Right lobe of liver (tissue), 6 donors: ENCODE data around the gene P4HA2. TPM values are rescaled to one million over a fixed set of nuclear protein-coding genes. Genes with fewer than 3 reads are reported as not detected.

ENCODE experiments used
- ATAC-seq, 4 donors: fragments of 200-7000 bp; cut with Tn5 transposase; one replicate each; pipeline ENCODE4 v1.9.1; 2020; ENCODE audit warnings: mild to moderate bottlenecking in 4 of 4, moderate library complexity in 4 of 4
- DNase-seq, 3 donors: peaks; one replicate each; pipeline ENCODE4 v3.0.0-alpha.2; 2020
- H3K27ac ChIP-seq, 3 donors: fragments of 200-600 bp; one replicate each; pipeline ENCODE4 v1.8.0; 2022
- H3K27me3 ChIP-seq, 2 donors: fragments of 200-600 bp; one replicate each; pipeline ENCODE4 v1.8.0; 2022
- H3K36me3 ChIP-seq, 4 donors: fragments of 200-600 bp; sonication (generic) in 1 of 4; one replicate each; pipeline versions ENCODE4 v1.5.1 to v1.8.0; 2017 to 2022; ENCODE audit warnings: control low read depth in 1 of 4
- H3K4me1 ChIP-seq, 4 donors: fragments of 200-600 bp; sonication (generic) in 1 of 4; one replicate each; pipeline versions ENCODE4 v1.5.1 to v1.8.0; 2017 to 2022; ENCODE audit warnings: control low read depth in 1 of 4
- H3K4me3 ChIP-seq, 3 donors: fragments of 200-600 bp; one replicate each; pipeline ENCODE4 v1.8.0; 2022
- H3K9me3 ChIP-seq, 4 donors: fragments of 200-600 bp; sonication (generic) in 1 of 4; one replicate each; pipeline versions ENCODE4 v1.5.1 to v1.8.0; 2017 to 2022; ENCODE audit warnings: control low read depth in 1 of 4
- CTCF ChIP-seq, 4 donors: fragments of 200-600 bp in 3 of 4; fragments of 450-650 bp in 1 of 4; IDR thresholded peaks; one replicate each; pipeline versions ENCODE4 v1.5.1 to v1.8.0; 2016 to 2022; ENCODE audit warnings: antibody characterized with exemption in 4 of 4, mild to moderate bottlenecking in 2 of 4
- POLR2A ChIP-seq: fragments of 450-650 bp; IDR thresholded peaks from one replicate; pipeline ENCODE4 v1.6.1; 2017; ENCODE audit warnings: antibody characterized with exemption, mild to moderate bottlenecking
- WGBS: methylation state at CpG from one replicate; pipeline ENCODE4 v1.1.6; 2018; ENCODE audit warnings: low coverage, low lambda C conversion rate; ENCODE audit not compliant: insufficient coverage; ENCODE audit errors: missing lambda C conversion rate; 5-methylcytosine and 5-hydroxymethylcytosine counted together
- intact Hi-C, 2 donors: fragments of 100-400 bp; cut with DNase I; formaldehyde crosslinking; loops; one replicate each; pipeline versions ENCODE4 v1.11.2 to v1.14.1; 2022
- total RNA-seq, 6 experiments: library from RNA; depleted of rRNA in 2 of 6; stranded (reverse); fragments of >200 nt in 2 of 6; fragmentation: NEBNext Ultra II Directional in 3 of 6; extraction: Animal tissue kit (Norgen Biotek cat#: 25700) in 3 of 6; gene quantifications; one replicate each; pipeline versions ENCODE4 v1.1.0 to v1.2.4, GENCODE V29; 2016 to 2023
- donor health status: DM: no; HTN: yes; CAD: no.
- donor health status: DM: no; HTN: no; CAD: no.
- donor health status: DM: no; HTN: no; CAD: no.
- donor health status: DM: no; HTN: yes; CAD: no.
- donor health status: DM: no; HTN: yes; CAD: no.

The P4HA2 gene
- total RNA-seq, 6 experiments from 2014 or later = 11.5 to 23.2 (median 16.5) TPM

DNA sequence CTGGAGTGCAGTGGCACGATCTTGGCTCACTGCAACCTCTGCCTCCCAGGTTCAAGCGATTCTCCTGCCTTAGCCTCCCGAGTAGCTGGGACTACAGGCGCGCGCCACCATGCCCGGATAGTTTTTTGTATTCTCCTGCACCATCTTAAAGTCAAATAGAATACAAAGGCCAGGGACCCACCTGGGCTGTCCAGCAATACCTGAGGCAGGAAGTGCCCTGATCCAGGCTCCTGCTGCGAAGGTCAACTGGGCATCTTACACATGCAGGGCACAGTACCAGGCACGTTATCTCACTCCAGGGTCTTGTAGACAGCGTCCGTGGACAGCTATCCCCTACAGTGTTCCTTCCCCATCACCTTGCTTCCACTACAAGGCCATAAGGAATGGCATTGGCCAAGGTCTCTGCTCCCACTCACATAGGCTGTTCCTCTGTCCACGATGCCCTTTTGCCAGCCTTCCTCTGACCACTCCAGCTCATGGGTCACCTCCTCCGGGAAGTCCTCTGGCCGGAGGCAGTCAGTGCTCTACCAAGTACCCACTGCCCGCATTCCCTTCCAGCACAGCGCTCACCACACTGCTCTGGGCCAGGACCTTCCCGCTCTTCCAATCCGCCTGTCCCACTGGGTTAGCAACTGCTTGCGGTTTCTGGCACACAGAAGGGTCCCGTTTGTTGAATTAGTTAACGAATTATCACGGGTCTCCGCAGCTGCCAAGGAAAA lies 978 bp downstream of the P4HA2 start:
- peak in 1 of 4 donors; percentile 6 for ATAC-seq

GRCh38 chr5:132225165-132226032 lies 2.3 kb downstream of the P4HA2 start:
- WGBS = 67% methylated on average over 4 of the region's 13 CpGs
- ATAC-seq = no peak
- H3K27me3 ChIP-seq = no peaks in the 10 kb centered on the region
- TF ChIP-seq CTCF (IDR thresholded peaks at IDR 0.05) (no peak), POLR2A (no peak)
- H3K36me3 ChIP-seq = no peaks in the 10 kb centered on the region
- H3K9me3 ChIP-seq = no peaks in the 10 kb centered on the region
- no peak overlapping the region for H3K27ac ChIP-seq
- intact Hi-C loops = no loop called here
- no peak overlapping the region for H3K4me3 ChIP-seq
- DNase-seq = peak in 2 of 3 donors; percentile 31 to 50
- peaks cover 0 to 10% (median 0%) of the 10 kb centered on the region in 4 donors for H3K4me1 ChIP-seq

More for the DNA sequence above, 978 bp downstream of the P4HA2 start:
- intact Hi-C loops = no loop called here
- H3K4me3 ChIP-seq = peak overlapping the region; percentile 52 to 65 (median 61)
- H3K27ac ChIP-seq = peak overlapping the region; percentile 93 to 98 (median 95)
- H3K4me1 ChIP-seq = peaks cover 0 to 10% (median 0%) of the 10 kb centered on the region in 4 donors
- H3K9me3 ChIP-seq = no peaks in the 10 kb centered on the region
- no peak for TF ChIP-seq CTCF (IDR thresholded peaks at IDR 0.05)
- TF ChIP-seq POLR2A = no peak
- peak in 1 of 3 donors; percentile 50 for DNase-seq
- WGBS = 68% methylated on average over 9 of the region's 23 CpGs
- no peaks in the 10 kb centered on the region for H3K36me3 ChIP-seq
- no peaks in the 10 kb centered on the region for H3K27me3 ChIP-seq

DNA sequence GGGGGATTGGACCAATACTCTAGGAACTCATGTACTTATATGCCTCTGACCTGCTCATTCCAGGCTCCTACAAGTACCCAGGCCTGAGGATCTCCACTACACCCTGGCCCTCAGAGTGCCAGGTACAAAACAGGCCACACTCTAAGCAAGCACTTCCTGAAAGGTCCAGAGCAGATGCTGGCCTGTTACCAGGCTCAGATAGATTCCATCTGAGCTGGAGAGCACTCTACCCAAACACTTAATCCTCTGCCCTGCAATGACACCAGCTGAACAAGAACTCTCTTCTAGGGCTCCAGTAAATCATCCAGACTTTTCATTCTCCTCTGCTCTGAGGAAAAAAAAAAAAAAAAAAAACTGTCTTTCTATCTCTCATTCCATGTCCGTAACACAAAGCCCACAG lies 2.9 kb downstream of the P4HA2 start:
- no peak overlapping the region for H3K4me3 ChIP-seq
- WGBS = 71% methylated on average over 1 of the region's 1 CpG
- H3K4me1 ChIP-seq = peaks cover 0 to 10% (median 0%) of the 10 kb centered on the region in 4 donors
- no peak for TF ChIP-seq CTCF (IDR thresholded peaks at IDR 0.05)
- TF ChIP-seq POLR2A = no peak
- no peaks in the 10 kb centered on the region for H3K36me3 ChIP-seq
- intact Hi-C loops = no loop called here
- no peaks in the 10 kb centered on the region for H3K27me3 ChIP-seq
- no peaks in the 10 kb centered on the region for H3K9me3 ChIP-seq
- H3K27ac ChIP-seq = no peak overlapping the region
- ATAC-seq (no peak), DNase-seq (peak in 1 of 3 donors; percentile 8)

DNA sequence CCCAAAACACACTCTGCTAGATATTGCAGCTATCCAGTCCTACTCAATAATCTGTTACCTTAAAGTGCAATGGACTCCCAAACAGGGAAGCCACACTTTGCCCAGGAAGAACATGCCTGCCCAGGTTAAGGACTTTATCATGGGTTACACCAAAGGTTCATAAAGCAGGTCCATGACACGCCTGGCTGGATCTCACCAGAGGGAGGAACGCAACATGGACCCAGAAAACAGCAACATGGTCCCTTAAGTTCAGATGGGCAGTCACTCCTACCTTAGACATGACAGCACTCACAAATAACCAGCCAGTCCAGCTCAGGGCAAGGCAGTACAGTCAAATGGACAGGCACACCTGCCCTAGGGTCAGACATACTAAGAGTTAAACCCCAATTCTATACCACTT lies 3.8 kb downstream of the P4HA2 start:
- WGBS = no CpG with 5 or more reads among the region's 2 CpGs
- Histone ChIP-seq H3K4me1 (peaks cover 0 to 10% (median 0%) of the 10 kb centered on the region in 4 donors), H3K9me3 (no peaks in the 10 kb centered on the region), H3K27me3 (no peaks in the 10 kb centered on the region), H3K27ac (no peak overlapping the region), H3K4me3 (no peak overlapping the region), H3K36me3 (no peaks in the 10 kb centered on the region)
- TF ChIP-seq CTCF (IDR thresholded peaks at IDR 0.05) = no peak
- no peak for DNase-seq
- no peak for ATAC-seq
- intact Hi-C loops = no loop called here
